GM23338 (cell line): ENCODE results near the gene CCDC81. TPM values are rescaled to one million over a fixed set of nuclear protein-coding genes. Genes with fewer than 3 reads are reported as not detected.

Experiments used
- ATAC-seq: fragments of 200-7000 bp; cut with Tn5 transposase; 3 replicates; pipeline ENCODE4 v1.9.1; 2020
- DNase-seq: peaks from one replicate; pipeline ENCODE4 v3.0.0-alpha.2; 2015; ENCODE audit warnings: low spot score
- H2AFZ ChIP-seq: fragments of 200-600 bp; sonication (generic); 2 replicates; pipeline ENCODE4 v1.8.0; 2016; ENCODE audit warnings: antibody characterized with exemption, mild to moderate bottlenecking, moderate library complexity
- H3F3A ChIP-seq: fragments of 200-600 bp; sonication (generic); replicated peaks from 2 replicates; pipeline ENCODE4 v1.8.0; 2017; ENCODE audit warnings: antibody characterized with exemption, mixed run types, low read depth
- H3K27ac ChIP-seq: fragments of 200-600 bp; sonication (generic); 2 replicates; pipeline ENCODE4 v1.6.1; 2016; ENCODE audit warnings: low read depth
- H3K27me3 ChIP-seq: fragments of 200-600 bp; sonication (generic); 2 replicates; pipeline ENCODE4 v1.8.0; 2016; ENCODE audit warnings: mild to moderate bottlenecking, mixed run types, moderate library complexity; ENCODE audit not compliant: insufficient read depth
- H3K36me3 ChIP-seq: fragments of 200-600 bp; sonication (generic); 2 replicates; pipeline ENCODE4 v1.8.0; 2016; ENCODE audit warnings: mild to moderate bottlenecking; ENCODE audit not compliant: insufficient read depth
- H3K4me1 ChIP-seq: fragments of 200-600 bp; sonication (generic); 2 replicates; pipeline ENCODE4 v1.8.0; 2016; ENCODE audit warnings: mild to moderate bottlenecking, moderate library complexity; ENCODE audit not compliant: insufficient read depth
- H3K4me2 ChIP-seq: fragments of 200-600 bp; sonication (generic); 2 replicates; pipeline ENCODE4 v1.7.1; 2017; ENCODE audit warnings: mixed run types
- H3K4me3 ChIP-seq: fragments of 200-600 bp; sonication (generic); 2 replicates; pipeline ENCODE4 v1.6.1; 2016; ENCODE audit warnings: mixed run types
- H3K79me2 ChIP-seq: fragments of 200-600 bp; sonication (generic); replicated peaks from 2 replicates; pipeline ENCODE4 v1.8.0; 2017; ENCODE audit warnings: mild to moderate bottlenecking; ENCODE audit not compliant: insufficient read depth
- H3K9me2 ChIP-seq: fragments of 200-600 bp; sonication (generic); 2 replicates; pipeline ENCODE4 v1.8.0; 2017; ENCODE audit not compliant: insufficient read depth
- H4K20me1 ChIP-seq: fragments of 200-600 bp; sonication (generic); replicated peaks from 2 replicates; pipeline ENCODE4 v1.8.0; 2017; ENCODE audit warnings: mild to moderate bottlenecking; ENCODE audit not compliant: insufficient read depth
- H3K27ac Mint-ChIP-seq: 2 replicates; pipeline ENCODE4 v1.8.0; 2020; ENCODE audit warnings: inconsistent platforms, mild to moderate bottlenecking, moderate library complexity, mixed read lengths
- H3K27me3 Mint-ChIP-seq: 3 replicates; pipeline ENCODE4 v1.8.0; 2022; ENCODE audit warnings: low read depth, mild to moderate bottlenecking, moderate library complexity, mixed read lengths, inconsistent platforms; ENCODE audit not compliant: insufficient read depth, poor library complexity
- H3K36me3 Mint-ChIP-seq: 3 replicates; pipeline ENCODE4 v1.8.0; 2021; ENCODE audit warnings: low read depth, mild to moderate bottlenecking, inconsistent platforms, moderate library complexity, mixed read lengths
- H3K4me1 Mint-ChIP-seq: 3 replicates; pipeline ENCODE4 v1.8.0; 2020; ENCODE audit warnings: mild to moderate bottlenecking, inconsistent platforms, mixed read lengths
- H3K4me3 Mint-ChIP-seq: 3 replicates; pipeline ENCODE4 v1.8.0; 2021; ENCODE audit warnings: moderate library complexity, mild to moderate bottlenecking, inconsistent platforms, mixed read lengths
- H3K9me3 Mint-ChIP-seq: 3 replicates; pipeline ENCODE4 v1.8.0; 2020; ENCODE audit warnings: moderate library complexity, mild to moderate bottlenecking, inconsistent platforms, mixed read lengths
- CREB1 ChIP-seq: fragments of 250-450 bp; sonication (Bioruptor Pico); IDR thresholded peaks from 2 replicates; pipeline ENCODE4 v1.5.0; 2020; ENCODE audit warnings: low read depth, mild to moderate bottlenecking, moderate library complexity
- ETS1 ChIP-seq: IDR thresholded peaks from 2 replicates; pipeline ENCODE4 v1.6.1; 2016; ENCODE audit warnings: antibody characterized with exemption
- EZH2 ChIP-seq: fragments of 200-600 bp; sonication (generic); IDR thresholded peaks from one replicate; pipeline ENCODE4 v1.8.0; 2017; ENCODE audit warnings: antibody characterized with exemption, mild to moderate bottlenecking, low read depth; ENCODE audit not compliant: unreplicated experiment
- EZH2phosphoT487 ChIP-seq: fragments of 200-600 bp; sonication (generic); IDR thresholded peaks from one replicate; pipeline ENCODE4 v1.8.1; 2018; ENCODE audit warnings: antibody characterized with exemption; ENCODE audit not compliant: unreplicated experiment
- JUNB ChIP-seq: IDR thresholded peaks from one replicate; pipeline ENCODE4 v1.6.1; 2016; ENCODE audit warnings: antibody characterized with exemption; ENCODE audit not compliant: unreplicated experiment
- NANOG ChIP-seq: IDR thresholded peaks from 2 replicates; pipeline ENCODE4 v1.6.1; 2016; ENCODE audit warnings: antibody characterized with exemption, borderline replicate concordance
- POLR2AphosphoS5 ChIP-seq: IDR thresholded peaks from 2 replicates; pipeline ENCODE4 v1.6.1; 2016; ENCODE audit warnings: antibody characterized with exemption, low read depth
- STAT1 ChIP-seq: IDR thresholded peaks from one replicate; pipeline ENCODE4 v1.6.1; 2016; ENCODE audit warnings: antibody characterized with exemption; ENCODE audit not compliant: unreplicated experiment
- ZNF114 ChIP-seq: fragments of 250-450 bp; sonication (Bioruptor Pico); IDR thresholded peaks from 2 replicates; pipeline ENCODE4 v1.5.0; 2020; ENCODE audit warnings: mild to moderate bottlenecking, moderate library complexity
- ZNF331 ChIP-seq: fragments of 250-450 bp; sonication (Bioruptor Pico); IDR thresholded peaks from 2 replicates; pipeline ENCODE4 v1.5.0; 2020; ENCODE audit warnings: low read depth, mild to moderate bottlenecking, moderate library complexity
- polyA plus RNA-seq: library from polyadenylated mRNA; unstranded; fragments of >200 nt; fragmentation: Nextera tagmentation; extraction: Ambion mirVana; gene quantifications from 2 replicates; pipeline ENCODE4 v1.2.1, GENCODE V29; 2016
- total RNA-seq: library from RNA; depleted of rRNA; stranded (reverse); fragments of >200 nt; shearing (Covaris generic); gene quantifications from 2 replicates; pipeline ENCODE4 v1.2.3, GENCODE V29; 2014
- TF ChIP-seq, protein P1 (sequence below): fragments of 250-450 bp; sonication (Bioruptor Pico); IDR thresholded peaks from 2 replicates; pipeline ENCODE4 v1.5.0; 2020; ENCODE audit warnings: mild to moderate bottlenecking, moderate library complexity
- TF ChIP-seq, protein P2 (sequence below), 2 experiments: fragments of 200-600 bp in 1 of 2; sonication (generic) in 1 of 2; conservative IDR thresholded peaks; 2 replicates each; pipeline versions ENCODE4 v1.5.1 to v1.6.1; 2016 to 2017; ENCODE audit warnings: antibody characterized with exemption in 2 of 2, low read depth in 2 of 2, mild to moderate bottlenecking in 2 of 2, moderate library complexity in 1 of 2

Gene CCDC81
- total and polyA plus RNA-seq, 2 experiments from 2014 or later = 0.37 to 4.3 TPM

DNA sequence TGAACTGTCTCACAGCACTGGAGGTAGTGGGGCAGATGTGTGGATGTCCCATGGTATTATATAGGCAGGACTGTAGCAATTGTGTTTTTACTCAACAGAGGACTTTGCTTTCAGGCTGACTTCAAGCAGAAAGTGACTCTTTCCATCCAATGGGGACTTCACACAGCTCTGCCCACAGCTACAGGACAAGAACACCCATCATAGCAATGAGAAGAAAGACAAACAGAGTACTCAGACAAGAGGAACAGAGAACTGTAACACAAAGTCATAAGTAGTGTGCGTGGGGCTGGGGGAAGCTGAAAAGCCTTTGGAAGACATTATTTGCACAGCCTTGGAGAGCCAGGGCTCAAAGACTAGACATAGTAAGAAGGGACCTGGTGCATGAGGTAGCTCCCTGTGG lies 70.3 kb downstream of the CCDC81 start (continued):
- TF ChIP-seq, protein P1, sequence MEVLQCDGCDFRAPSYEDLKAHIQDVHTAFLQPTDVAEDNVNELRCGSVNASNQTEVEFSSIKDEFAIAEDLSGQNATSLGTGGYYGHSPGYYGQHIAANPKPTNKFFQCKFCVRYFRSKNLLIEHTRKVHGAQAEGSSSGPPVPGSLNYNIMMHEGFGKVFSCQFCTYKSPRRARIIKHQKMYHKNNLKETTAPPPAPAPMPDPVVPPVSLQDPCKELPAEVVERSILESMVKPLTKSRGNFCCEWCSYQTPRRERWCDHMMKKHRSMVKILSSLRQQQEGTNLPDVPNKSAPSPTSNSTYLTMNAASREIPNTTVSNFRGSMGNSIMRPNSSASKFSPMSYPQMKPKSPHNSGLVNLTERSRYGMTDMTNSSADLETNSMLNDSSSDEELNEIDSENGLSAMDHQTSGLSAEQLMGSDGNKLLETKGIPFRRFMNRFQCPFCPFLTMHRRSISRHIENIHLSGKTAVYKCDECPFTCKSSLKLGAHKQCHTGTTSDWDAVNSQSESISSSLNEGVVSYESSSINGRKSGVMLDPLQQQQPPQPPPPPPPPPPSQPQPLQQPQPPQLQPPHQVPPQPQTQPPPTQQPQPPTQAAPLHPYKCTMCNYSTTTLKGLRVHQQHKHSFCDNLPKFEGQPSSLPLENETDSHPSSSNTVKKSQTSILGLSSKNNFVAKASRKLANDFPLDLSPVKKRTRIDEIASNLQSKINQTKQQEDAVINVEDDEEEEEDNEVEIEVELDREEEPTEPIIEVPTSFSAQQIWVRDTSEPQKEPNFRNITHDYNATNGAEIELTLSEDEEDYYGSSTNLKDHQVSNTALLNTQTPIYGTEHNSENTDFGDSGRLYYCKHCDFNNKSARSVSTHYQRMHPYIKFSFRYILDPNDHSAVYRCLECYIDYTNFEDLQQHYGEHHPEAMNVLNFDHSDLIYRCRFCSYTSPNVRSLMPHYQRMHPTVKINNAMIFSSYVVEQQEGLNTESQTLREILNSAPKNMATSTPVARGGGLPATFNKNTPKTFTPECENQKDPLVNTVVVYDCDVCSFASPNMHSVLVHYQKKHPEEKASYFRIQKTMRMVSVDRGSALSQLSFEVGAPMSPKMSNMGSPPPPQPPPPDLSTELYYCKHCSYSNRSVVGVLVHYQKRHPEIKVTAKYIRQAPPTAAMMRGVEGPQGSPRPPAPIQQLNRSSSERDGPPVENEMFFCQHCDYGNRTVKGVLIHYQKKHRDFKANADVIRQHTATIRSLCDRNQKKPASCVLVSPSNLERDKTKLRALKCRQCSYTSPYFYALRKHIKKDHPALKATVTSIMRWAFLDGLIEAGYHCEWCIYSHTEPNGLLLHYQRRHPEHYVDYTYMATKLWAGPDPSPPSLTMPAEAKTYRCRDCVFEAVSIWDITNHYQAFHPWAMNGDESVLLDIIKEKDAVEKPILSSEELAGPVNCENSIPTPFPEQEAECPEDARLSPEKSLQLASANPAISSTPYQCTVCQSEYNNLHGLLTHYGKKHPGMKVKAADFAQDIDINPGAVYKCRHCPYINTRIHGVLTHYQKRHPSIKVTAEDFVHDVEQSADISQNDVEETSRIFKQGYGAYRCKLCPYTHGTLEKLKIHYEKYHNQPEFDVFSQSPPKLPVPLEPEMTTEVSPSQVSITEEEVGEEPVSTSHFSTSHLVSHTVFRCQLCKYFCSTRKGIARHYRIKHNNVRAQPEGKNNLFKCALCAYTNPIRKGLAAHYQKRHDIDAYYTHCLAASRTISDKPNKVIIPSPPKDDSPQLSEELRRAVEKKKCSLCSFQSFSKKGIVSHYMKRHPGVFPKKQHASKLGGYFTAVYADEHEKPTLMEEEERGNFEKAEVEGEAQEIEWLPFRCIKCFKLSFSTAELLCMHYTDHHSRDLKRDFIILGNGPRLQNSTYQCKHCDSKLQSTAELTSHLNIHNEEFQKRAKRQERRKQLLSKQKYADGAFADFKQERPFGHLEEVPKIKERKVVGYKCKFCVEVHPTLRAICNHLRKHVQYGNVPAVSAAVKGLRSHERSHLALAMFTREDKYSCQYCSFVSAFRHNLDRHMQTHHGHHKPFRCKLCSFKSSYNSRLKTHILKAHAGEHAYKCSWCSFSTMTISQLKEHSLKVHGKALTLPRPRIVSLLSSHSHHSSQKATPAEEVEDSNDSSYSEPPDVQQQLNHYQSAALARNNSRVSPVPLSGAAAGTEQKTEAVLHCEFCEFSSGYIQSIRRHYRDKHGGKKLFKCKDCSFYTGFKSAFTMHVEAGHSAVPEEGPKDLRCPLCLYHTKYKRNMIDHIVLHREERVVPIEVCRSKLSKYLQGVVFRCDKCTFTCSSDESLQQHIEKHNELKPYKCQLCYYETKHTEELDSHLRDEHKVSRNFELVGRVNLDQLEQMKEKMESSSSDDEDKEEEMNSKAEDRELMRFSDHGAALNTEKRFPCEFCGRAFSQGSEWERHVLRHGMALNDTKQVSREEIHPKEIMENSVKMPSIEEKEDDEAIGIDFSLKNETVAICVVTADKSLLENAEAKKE (CRISPR knock-in tag) = no peak
- no peak for TF ChIP-seq EZH2

GRCh38 chr11:86446163-86446923 lies 71.7 kb downstream of the CCDC81 start:
- no peak overlapping the region for H3K4me3 Mint-ChIP-seq
- H3K36me3 ChIP-seq = no peaks in the 10 kb centered on the region
- H2AFZ ChIP-seq = no peak overlapping the region
- DNase-seq (no peak), ATAC-seq (no peak)
- peaks cover 2% of the 10 kb centered on the region for H3K27me3 Mint-ChIP-seq
- no peaks in the 10 kb centered on the region for H3K36me3 Mint-ChIP-seq
- H3K4me1 ChIP-seq = no peaks in the 10 kb centered on the region
- no peaks in the 10 kb centered on the region for H3F3A ChIP-seq
- H3K27ac Mint-ChIP-seq = no peak overlapping the region
- H3K27me3 ChIP-seq = no peaks in the 10 kb centered on the region
- H3K4me3 ChIP-seq = no peak overlapping the region
- peaks cover 24% of the 10 kb centered on the region for H3K9me2 ChIP-seq
- H3K79me2 ChIP-seq = no peaks in the 10 kb centered on the region
- H3K27ac ChIP-seq = no peak overlapping the region
- H3K9me3 Mint-ChIP-seq = no peaks in the 10 kb centered on the region
- no peak overlapping the region for H3K4me2 ChIP-seq
- no peaks in the 10 kb centered on the region for H3K4me1 Mint-ChIP-seq
- no peaks in the 10 kb centered on the region for H4K20me1 ChIP-seq
- TF ChIP-seq STAT1 (no peak), JUNB (no peak), ETS1 (no peak), CREB1 (CRISPR knock-in tag) (no peak), ZNF331 (no peak), ZNF114 (CRISPR knock-in tag) (no peak), EZH2phosphoT487 (no peak), NANOG (no peak), EZH2 (no peak), POLR2AphosphoS5 (no peak)
- TF ChIP-seq, protein P2, sequence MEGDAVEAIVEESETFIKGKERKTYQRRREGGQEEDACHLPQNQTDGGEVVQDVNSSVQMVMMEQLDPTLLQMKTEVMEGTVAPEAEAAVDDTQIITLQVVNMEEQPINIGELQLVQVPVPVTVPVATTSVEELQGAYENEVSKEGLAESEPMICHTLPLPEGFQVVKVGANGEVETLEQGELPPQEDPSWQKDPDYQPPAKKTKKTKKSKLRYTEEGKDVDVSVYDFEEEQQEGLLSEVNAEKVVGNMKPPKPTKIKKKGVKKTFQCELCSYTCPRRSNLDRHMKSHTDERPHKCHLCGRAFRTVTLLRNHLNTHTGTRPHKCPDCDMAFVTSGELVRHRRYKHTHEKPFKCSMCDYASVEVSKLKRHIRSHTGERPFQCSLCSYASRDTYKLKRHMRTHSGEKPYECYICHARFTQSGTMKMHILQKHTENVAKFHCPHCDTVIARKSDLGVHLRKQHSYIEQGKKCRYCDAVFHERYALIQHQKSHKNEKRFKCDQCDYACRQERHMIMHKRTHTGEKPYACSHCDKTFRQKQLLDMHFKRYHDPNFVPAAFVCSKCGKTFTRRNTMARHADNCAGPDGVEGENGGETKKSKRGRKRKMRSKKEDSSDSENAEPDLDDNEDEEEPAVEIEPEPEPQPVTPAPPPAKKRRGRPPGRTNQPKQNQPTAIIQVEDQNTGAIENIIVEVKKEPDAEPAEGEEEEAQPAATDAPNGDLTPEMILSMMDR (conservative IDR thresholded peaks at IDR 0.05; ENCODE audit: low read depth in 2 of 2) = no peak
